ENCODE measurements around the gene KRT71.

Gene KRT71

DNA sequence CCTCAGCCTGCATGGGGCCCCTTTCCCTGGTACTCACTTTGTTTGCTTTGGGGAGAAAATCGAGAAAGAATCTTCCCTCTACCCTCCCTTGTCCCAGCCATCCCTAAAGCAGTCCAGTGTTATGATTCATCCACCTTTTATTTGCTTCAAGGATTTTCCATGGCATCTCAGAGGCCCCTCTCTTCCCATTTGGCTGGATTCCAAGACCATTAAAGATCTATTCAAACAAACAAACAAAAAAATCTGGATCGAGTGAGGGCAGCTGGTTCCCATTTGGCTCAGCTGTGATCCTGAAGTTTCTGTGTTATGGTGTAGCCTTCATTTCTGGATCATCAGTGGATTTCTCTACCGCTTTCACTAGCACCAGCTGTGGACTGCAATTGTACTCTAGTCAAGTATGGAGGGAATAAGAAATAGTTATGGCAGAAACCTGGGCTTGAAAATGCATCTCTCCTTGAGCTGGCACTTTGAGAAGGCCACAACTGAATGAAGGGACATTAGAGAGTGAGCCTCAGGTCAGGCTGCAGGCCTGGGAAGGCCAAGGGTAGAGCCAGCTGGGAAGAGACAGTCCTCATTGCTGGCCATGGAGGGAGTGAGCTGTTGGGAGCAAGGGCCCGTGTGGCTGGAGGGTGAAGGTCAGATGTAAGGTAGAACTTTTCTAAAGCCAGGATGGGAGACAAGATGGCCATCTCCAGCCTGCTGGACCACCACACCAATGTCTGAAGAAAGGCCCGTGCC is 13.7 kb downstream of the KRT71 start:
- no peak for DNase-seq (ENCODE audit: low read depth)

DNA sequence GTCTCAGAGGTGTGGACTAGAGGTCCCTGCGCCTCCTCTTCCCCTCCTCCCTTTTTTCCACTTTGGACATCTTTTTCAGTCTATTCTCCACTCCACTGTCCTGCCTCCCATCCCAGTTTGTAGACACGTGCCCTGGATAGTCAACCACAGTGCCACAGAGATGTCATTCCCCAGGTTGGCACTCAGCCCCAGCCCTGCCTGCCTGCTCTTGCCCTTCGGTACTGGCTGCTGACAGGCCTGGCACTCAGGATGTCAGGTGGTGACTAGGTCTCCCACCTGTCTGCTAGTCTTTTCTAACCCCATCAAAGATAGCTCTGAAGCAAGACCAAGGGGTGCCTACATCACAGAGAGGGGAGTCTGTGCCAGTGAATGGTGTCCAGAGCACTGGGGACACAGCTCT is 15.8 kb downstream of the KRT71 start:
- no peak for DNase-seq (ENCODE audit: low read depth)

DNA sequence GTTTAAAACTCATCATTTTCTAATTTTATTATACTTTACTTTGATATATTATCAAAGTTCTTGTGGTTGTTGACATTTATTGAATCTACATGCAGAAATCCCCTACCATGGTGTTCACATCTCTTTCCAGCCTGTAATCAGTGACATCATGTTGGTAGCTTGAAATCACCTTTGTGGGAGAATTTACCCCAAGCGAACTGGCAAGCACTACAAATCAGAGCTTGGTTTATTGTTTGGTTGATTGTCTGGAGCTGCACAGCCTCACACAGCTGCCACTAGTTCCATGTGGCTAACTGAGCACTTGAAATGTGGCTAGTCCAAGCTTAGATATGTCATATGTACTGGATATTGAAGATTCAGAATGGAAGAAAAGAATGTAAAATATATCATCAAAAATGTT is 17.4 kb downstream of the KRT71 start:
- no peak for DNase-seq (ENCODE audit: low read depth)

DNA sequence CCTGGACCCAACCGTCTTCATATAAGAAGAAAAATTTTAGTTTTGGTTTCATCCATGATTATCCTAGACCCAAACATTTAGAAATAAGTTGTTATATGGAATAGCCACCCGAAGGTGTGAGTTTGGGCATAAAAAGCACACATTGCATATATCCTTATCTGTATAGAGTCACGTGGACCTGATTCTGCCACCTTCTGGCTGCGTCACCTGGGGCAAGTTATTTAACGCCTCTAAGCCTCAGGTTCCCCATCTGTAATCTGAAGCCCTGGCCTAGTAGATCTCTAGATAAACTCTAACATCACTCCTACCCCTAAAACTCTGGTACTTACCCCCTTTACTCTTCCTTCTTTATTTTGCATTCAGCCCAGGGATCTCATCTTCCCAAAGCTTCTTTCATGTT is 18.5 kb downstream of the KRT71 start:
- DNase-seq (ENCODE audit: low read depth): no peak

DNA sequence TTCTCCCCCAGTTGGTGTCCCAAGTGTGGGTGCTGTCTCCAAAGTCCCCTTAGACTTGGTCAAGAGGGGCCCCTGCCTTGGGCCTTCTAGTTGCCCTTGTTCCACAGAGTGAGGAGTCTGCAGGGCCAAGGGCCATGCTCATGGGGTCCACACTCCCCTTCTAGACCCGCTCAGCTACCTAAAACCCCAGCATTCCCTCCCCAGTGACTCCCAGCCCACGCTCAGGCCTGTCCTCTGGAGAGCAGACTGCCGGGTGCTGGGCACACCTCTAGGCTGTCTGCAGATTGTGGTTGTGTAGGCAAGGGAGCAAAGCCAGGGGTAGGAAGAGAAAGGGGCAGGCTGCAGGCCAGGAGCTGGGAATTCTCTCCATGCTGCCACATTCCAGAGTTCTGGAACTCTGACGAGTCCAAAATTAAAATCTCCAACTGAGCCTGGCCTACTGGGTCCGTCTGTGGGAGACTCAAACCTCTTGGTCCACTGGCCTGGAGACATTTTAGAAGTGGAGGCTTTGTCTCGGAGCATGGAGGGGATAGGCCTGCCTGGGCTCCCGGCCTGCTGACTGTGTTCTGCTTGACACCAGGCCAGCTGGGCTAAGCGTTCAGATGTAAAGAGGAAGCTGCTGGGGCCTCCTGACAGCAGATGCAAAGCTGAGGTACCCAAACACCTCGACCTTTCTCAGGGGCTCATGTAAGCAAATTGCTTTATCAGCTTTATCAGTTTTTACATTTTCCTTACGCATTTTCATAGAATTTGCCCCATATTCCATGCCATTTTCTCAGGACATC is 19.1 kb downstream of the KRT71 start:
- no peak for DNase-seq (ENCODE audit: low read depth)

DNA sequence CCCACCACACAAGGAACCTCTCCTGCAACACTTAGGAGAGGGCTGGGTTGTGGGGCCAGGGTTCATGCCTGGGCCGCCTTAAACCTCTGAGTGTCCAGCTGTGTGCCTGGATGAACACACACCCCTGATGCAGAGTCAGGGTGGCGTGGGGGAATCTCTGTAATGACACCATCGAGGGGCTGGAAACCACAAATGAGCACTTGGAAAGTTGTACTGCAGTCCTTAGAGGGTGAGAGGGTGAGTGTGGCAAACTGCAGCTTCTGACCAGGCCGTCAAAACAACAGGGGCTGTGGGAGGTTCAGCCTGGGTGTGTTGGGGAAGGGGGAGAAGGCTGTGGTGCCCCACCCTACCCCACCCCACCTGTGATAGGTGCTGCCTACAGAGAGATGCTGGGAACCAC is 20.3 kb downstream of the KRT71 start:
- no peak for DNase-seq (ENCODE audit: low read depth)

DNA sequence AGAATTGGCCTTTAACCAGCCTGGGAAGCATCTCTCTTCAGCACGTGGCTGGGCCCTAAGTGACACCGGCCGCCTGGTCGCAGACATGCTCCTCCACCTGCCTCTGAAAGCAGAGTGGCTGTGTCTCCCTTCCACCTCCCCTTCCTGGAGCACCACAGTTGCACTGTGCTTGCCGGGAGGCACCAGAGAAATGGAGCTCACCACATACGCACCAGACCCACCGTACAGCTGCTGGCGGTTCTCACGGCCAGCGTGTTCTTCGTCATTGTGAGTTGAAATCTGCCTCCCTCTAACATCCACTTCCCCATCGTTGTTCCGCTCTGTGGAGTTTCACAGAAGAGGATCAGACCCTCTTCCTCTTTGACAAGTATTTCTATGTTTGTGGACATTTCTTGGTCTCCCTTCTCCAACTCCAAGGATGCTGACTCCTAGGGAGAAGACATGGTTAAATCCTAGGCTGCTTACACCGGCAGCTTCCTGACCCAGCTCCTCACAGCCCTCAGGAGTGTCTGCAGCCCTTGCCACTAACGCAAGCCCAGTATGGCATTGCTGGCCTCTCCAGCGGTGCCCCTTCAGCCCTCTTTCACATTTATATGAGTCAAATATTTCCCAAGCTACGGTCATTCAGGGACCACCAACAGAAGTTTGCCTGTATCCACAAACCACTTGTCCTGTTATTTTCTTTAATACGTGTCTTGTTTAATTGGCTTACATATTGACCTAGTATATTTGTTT is 21.2 kb downstream of the KRT71 start:
- no peak for DNase-seq (ENCODE audit: low read depth)

DNA sequence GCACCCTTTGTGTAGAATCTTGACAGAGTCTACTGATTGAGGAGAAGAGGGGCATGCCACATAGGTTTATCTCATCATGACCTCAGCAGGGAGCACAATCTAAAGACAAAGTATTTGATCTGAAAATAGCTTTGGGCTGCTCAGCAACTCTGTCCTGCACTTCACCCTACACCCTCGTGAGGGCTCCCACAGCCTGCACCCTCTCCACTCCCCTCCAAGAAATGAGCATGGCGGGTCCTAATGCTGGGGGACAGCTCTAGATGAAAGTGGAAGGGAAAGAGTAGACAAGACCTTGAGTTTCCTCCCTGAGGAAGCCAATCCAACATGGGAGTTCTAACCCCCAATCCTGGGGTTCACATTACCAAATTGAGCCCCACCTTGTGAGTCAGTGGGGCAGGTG is 22.0 kb downstream of the KRT71 start:
- no peak for DNase-seq (ENCODE audit: low read depth)

DNA sequence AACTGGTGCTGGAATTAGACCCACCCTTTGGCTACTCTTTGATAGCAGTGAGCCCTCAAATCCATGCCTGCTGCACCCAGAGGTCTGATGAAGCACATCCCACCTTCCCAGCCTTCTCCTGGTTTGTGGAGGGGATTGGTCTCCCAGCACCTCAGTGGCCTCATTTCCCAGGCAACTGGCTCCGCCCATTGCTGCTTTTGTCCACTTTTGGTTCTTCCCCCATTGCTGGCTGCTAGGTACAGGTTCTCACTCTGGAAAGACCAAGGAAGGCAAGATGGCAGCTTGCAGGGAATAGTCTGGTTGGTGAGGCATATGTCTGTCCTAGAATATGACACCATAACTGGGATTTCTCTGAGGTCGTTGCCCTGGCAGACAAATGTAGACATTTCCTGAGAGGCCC is 22.6 kb downstream of the KRT71 start:
- DNase-seq (ENCODE audit: low read depth): no peak

DNA sequence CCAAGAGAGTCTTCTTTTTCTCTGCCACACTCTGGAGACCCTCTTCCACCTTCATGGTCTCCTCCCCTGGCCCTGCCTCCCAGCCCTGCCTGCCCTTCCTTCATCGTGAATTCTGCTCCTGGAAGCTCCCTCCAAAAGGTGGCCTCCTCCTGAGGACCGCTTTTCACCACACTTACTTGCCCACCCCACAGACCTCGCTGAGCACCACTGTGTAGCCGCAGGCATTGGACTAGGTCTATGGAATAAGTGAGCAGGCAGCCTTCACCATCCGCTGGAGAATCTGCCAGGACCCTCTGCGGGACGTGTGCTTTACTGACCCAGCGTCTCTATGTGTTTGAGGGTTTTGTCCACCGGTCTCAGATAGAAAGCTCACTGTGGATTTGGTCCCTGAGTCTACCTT is 23.1 kb downstream of the KRT71 start:
- no peak for DNase-seq (ENCODE audit: low read depth)

DNA sequence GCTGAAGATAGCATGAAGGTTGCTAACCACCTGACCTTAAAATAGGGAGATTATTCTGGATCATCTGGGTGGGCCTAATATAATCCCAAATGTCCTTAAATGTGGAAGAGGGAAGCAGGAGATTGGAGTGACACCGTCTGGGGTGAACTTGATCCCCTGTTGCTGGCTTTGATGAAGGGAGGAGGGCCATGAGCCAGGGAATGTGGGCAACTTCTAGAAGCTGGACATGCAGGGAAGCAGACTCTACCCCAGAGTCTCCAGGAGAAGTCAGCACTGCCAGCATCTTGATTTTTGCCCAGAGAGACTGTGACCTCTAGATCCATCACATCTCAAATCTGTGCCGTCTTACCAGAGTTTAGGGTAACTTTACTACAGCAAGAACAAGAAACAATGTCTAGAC is 23.5 kb downstream of the KRT71 start:
- DNase-seq (ENCODE audit: low read depth): no peak

DNA sequence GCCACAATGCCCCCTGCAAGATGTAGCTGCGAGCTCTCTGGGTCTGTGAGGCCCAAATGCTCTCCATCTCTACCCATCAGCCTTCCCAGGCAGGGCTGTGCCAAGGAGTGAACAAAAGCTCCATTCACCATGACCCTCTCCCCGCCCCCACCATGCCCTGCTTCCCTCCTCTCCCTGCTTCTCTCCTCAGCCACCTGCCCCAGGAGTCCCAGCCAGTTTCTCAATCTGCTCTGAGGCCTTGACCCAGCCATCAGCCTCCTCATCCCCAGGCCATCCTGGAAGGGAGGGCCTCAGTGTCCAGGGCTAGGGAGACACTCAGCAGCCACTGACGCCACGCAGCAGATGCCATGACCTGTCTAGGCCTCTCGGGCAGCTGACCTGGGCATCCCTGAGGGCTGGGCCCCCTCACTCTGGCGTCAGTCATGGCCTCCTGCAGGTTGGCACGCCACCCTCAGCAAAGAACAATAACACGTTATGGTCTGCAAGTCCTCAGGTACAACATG is 24.3 kb downstream of the KRT71 start:
- DNase-seq (ENCODE audit: low read depth): no peak

DNA sequence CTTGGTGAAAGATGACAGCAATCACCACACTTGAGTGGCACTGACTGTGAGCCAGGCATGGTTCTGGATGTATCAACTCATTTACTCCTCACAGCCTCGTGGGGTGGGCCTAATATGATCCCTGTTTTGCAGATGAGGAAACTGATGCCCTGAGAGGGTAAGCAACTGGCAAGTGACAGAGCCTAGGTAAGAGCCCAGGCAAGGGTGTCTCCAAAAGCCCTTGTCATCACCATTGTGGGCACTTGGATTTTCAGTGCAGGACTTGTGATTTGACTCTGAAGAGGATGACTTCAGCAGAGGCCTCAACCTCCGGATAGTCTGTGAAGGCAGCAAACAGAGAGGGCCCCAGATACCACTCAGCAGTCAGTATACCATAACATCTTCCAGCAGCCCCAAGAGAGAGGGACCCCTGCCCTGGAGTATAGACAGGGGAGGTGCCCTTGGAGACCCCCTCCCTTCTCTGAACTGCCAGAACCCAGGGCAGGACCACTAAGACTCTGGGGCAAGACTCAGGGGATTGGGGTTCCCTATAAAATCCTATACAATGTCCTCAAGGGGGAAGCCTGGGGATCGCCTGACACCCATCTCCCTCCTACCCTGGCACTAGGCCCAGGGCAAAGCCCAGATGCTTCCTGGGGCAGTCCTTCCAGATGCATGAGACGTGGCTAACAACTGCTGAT is 25.7 kb downstream of the KRT71 start:
- DNase-seq (ENCODE audit: low read depth): no peak

DNA sequence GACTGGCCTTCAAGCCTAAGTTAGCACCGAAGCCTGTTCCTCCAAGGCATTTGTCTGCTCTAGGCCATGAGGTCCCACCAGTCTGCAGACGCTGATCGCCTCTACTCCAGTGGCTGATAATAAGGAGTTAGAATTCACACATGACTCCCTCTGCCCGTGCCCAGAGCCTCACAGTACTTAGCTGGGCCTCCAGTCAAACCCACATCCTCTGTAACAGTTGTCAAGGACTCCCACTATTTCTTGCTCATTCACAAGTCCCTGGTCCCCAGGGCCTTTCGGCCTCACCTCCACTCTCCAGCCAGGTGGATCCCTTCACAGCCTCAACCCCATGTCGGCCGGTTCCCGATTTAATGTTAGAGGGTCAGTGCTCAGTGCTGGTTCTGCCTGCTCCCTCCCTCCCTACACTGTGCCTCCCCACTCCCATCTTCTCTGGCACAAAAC is 26.4 kb downstream of the KRT71 start:
- DNase-seq (ENCODE audit: low read depth): no peak

DNA sequence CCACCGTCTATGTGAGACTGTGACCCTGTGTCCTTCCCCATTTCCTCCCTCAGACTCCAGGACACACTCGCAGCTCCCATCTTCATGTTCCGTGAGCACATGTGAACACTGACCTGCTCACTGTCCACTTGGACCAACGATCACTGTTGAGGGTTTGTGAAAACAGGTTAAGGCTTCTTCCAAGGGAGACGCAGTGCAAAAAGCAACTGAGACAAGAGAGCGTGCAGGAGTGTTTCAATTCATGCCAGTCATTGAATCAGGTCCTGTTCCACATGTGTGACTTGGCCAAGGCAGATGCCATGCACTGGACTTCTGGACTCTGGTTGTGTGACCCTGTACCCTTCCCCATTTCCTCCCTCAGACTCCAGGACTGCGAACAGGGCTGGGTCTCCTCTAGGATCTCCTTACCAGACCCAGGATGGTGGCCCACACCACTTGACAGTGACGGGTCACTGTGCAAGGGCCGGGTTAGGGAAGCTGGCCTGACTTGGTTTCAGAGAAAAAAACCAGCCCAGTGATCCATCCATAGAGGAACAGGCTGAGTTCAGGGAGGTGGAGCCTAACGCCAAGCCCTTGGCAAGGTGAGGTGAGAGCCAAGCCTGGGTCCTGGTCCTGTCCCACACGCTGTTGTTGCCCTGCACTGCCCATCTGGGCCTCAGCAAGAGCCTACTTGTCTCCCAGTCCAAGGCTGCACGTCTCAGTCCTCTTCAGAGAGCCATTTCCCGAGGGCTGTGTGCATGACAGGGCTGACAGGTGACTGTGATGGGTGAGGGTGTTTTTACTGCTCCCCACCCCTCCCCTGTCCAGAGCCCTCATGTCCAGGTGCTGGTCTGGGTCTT is 27.1 kb downstream of the KRT71 start:
- DNase-seq (ENCODE audit: low read depth): no peak

DNA sequence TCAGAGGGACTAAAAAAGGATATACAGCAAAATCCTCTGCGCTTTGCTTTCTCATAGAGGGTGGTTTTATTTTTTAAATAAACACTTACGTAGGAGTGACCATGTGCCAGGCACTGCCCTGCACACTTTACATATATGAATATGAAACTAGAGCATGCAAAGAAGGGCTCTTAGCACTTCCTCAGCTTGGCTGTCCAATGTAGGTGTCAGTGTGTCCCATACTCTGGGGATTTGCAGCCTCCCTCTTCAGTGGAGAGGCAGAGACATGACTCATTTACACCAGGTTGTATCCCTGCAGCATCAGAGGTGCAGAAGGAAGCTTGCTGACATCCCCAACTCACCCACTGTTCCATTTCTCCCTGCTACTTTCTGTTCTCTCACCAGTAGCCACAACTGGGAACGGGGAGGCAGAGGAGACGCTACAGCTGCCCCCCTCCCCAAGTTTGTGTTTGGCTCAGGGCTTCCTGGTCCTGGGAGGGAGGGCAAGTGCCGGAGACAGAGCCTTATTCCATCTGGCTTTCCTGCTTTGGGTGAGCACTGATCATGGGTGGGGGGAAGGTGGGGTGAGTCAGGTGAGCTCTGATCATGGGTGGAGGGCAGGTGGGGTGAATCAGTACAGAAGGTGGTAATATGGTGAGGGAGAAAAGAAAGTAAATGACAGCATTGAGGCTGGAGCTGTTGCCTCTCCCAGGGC is 27.9 kb downstream of the KRT71 start:
- DNase-seq (ENCODE audit: low read depth): no peak

DNA sequence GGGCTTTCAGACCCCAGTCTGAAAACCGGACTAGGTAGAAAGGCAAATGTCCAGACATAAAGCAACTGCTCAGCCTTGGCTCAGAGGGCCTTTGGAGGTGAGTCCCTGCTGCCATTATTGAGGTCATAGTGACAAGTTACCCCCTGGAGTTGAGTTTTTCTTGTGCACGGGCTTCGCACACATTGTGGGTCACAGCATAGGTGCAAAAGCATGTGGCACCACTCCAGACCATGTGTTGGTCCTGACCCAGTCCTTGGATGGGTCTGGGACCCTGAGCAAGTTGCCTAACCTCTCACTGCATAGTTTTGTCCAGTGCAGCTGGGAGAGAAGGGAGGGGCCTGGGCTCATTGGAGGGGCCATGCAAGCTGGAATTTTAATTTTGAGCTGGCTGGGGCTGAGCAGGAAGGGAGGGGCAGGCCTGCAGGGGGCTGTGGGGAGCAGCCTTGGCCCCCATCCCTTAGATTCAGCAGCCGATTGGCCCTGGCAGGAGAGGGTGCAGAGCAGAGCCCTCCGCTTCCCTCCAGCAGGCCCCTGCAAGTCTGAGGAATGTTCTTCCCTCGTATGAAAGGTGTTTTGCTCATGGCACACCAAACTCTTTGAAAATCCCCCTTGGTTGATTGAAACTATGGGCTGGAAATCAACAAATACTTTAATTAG is 28.6 kb downstream of the KRT71 start:
- DNase-seq (ENCODE audit: low read depth): no peak

DNA sequence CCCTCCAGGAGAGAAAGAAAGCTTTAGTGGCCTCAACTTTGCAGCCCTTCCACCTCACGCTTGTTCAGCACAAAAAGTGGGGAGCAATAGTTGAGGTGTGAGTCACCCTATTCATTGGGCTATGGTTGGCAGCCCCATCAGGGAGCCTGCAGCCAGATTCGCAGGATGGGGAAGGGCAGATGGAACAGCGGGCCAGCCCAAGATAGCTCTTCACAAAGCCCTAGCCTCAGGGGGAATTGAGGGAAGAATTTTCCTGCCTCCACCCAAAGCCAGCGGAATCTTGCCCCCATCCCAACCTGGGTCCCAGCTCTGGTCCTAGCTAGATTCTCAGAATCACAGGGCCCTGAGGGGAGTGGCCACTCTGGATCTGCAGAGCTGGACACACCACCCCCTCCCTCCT is 29.1 kb downstream of the KRT71 start:
- DNase-seq (ENCODE audit: low read depth): no peak

DNA sequence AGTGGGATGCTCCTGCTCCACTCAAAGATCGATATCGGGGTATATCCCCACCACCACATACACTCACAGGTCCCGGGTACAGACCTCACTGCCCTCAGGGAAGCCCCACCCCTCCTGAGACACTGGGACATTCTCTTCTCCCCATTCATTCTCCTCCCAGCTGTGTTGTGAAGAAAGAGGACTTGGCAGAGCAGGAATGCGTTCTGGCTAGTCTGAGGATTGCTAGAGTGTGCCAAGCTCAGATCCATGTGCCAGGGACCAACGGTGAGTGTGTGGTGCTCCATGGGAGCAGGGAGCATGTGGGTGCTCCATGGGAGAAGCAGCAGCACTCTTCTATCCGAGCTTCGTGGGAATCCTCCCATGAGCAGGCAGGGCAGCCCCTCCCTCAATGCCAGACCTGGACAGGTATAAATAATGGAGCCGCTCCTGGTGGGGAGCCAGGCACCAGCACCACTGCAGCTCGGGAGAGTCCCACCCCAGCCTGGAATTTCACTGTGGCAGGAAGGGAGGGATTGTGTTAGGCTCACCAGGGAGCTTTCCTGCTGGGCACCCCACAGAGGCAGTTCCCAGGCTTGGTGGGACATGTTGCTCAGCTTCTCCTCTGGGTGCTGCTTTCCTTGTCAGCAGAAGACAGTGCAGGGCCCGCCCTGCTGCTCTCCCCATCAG is 30.5 kb downstream of the KRT71 start:
- no peak for DNase-seq (ENCODE audit: low read depth)

All from stimulated activated CD8-positive, alpha-beta memory T cell treated with anti-CD3 and anti-CD28 coated beads, Interleukin-12 subunit alpha, Interleukin-12 subunit beta, amount 100 ng/mL, for 1 hour (primary cell).